NCI-H446 (cell line): ENCODE measurements around the gene DDX49.
"Not testable (repeated sequence)": the region's sequence is repeated elsewhere in the genome, so short reads cannot be mapped to it uniquely, and the experiment has no call there.

ENCODE experiments used
- DNase-seq, 2 experiments: peaks; one replicate each; lab custom pipeline; 2025; lab: John Stamatoyannopoulos, UW

DDX49 gene

DNA sequence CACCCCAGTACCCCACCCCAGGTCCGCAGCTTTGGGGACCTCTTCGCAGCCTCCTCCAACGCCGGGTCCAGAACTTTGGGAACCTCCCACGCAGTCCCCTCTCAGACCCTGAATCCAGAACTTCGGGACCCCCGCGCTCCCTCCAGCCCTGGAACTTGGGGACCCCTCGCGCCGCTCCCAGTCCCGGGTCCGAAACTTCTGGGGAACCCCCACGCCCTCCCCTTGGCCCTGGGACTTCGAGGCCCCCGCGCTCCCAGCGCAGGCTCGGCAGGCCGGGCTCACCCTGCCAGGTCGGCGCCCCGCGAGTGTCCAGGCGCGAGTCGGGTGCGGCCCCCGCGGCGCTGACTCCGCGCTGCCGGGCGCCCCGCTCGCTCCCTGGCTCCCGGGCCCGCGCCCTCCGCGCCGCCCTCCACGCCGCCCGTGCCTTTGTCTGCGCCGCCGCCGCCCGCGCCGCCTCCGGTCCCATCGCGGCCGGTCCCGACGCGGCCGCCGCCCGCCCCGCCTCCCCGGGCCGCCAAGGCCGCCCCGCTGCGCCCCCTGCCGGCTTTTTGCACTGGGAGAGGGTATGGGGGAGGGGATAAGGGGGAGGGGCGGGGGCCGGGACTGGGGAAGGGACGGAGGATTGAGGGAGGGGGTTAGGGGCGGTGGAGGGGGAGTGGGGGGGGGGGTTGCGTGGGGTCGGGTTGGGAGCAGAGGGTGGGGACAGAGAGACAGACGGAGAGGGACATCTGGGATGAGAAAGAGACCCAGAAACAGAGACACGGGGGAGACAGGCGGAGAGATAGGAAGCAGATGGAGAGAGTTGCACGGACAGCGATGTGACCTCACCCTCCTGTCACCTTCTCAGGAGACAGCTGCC is 21.5 kb downstream of the DDX49 start, which contains the start of gene HOMER3:
Gene HOMER3, minus strand, starts transcription at position 449 of the 859 bp plus-strand sequence. CDS start 2,235 bp downstream, outside the sequence.
- peak in 1 of 2 experiments; percentile 72 for DNase-seq

GRCh38 chr19:18941628-18942354 is 22.3 kb downstream of the DDX49 start:
- DNase-seq: no peak

DNA sequence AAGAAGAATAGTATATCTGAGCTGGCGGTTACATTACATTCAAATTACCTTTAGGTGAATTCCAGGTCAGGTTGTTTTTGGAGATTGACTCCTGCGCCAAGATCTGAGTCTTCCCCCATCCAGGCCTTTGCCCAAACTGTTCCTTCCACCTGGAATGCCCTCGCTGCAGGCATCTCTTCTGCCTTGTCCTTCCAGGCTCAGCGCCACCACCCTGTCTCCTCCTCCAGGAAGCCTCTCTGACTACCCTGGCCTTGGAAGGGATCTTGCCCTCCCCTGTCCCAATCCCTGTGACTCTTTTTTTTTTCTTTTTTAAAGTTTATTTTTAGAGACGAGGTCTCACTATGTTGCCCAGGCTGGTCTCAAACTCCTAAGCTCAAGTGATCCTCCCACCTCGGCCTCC is 23.2 kb downstream of the DDX49 start:
- DNase-seq: no peak

DNA sequence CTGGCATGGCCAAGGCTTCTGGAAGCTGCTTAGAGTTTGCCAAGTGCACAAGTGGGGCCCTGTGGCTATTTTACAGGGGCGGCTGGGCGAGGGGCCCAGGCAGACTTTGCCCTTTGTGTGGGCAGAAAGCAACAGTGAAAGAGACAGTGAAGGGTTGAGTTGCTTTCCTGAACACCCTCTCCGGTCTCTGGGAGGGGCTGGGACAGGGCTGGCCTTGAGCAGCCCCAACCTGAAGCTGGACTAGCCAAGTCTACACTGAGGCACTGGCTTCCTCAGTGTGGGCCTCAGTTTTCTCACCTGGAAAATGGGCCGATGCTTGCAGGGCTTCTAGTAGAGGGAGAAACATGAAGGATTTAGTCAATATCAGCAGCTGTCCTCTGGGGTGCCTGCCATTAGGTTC is 23.9 kb downstream of the DDX49 start:
- no peak for DNase-seq

- no peak for DNase-seq
These were observed 25.8 kb downstream of the DDX49 start for GRCh38 chr19:18945297-18945696.

DNA sequence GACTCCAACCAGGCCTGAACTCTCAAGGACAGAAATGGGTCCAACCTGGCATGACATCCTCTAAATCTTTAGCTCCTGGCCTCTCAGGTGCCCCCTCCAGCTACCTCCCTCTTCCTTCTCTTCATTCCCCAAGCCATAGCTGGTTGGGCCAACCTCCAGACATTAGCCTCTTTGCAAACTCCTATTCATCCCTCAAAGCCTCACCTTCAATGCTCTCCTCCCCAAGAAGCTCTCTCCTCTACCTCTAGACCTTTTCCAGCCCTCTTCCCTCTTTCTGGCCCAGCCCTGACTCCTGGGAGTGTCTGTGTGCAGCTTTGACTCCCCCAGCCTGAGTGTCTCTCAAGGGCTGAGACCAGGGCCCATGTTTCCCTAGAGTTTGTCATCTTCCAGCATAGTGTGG is 26.8 kb downstream of the DDX49 start:
- DNase-seq: no peak

DNA sequence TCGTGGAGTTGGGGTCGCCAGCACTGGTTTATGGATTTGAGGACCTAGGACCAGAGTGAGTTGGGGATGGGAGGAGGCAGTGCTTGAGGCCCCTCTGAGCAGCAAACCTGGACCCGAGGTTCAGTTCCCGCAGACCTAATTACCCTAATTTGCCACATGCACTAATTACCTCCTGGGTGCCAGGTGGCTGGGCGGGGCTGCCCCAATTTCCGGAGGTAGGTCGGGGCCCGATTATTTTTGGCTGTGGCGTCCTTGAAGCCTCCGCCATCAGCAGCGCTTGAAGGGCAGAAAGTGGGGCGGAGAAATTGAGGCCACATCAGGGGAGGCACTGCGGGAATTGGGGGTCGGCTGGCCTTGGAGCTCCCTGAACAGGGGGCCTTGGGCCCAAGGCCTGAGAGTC is 27.4 kb downstream of the DDX49 start:
- no peak for DNase-seq

DNA sequence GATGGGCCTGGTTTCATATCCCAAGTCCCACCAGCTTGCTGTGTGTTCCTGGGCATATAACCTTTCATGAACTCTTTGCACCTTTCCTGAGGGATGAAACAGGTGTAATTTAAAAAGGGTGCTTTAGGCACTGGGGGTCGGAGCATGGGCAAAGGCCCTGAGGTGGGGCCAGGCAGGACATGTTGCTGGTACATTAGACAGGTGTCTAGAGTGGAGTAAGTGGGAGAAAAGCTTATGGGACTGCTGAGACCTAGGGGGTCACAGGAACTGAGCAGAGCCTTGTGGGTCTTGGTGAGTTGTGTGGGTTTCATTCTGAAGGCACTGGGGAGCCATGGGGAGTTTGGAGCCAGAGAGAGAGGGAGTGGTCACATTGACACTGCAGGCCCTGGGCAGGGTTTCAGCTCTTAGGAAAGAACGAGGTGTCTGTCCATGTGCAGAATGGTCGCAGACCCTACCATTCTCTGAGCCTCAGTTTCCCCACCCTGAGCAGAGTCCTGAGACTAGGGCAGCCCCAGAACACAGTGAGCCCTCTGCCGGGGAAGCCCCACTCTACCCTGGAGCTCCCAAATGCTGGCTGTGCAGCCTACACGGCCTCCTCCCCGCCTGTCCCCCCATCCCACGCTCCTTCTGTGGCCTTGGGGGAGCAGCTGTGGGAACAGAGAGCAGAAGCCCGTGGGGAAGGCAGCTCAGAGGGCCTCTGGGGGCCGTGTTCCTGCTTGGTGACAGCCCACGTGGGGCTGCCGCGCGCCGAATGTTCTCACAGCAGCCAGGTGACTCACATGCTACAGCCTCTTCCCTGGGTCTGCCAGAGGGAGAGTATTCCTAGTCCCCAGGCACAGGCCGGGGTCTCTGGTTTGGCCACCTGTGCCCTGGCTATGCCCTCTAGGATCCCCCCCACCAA is 28.8 kb downstream of the DDX49 start:
- DNase-seq: no peak

DNA sequence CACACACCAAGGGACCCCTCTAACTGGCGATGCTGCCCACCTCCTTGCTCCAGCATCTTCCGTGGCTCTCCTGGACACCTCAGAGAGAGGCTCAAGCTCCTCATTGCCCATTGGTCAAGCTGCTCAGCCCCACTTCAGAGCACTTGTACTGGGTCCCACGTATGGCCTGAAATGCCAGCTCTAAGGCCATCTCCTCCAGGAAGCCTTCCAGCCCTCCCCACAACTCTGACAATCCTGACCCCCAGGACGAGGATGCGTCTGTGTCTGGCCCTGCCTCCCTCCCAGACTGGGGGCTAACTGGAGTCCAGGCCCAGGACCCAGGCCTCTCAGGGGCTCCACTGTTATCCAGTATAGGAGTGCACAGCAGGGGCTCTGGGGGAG is 29.5 kb downstream of the DDX49 start:
- DNase-seq: no peak

DNA sequence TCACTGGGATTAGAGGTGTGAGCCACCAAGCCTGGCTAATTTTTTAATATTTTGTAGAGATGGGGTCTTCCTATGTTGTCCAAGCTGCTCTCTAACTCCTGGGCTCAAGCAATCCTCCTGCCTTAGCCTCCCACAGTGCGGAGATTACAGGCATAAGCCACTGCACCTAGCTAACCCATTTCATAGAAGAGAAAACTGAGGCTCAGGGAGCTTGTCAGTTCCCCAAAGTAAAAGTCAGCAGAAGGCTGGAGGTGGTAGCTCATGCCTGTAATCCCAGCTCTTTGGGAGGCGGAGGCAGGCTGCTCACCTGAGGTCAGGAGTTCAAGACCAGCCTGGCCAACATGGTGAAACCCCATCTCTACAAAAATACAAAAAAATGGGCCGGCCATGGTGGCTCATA is 30.3 kb downstream of the DDX49 start:
- no peak for DNase-seq

DNA sequence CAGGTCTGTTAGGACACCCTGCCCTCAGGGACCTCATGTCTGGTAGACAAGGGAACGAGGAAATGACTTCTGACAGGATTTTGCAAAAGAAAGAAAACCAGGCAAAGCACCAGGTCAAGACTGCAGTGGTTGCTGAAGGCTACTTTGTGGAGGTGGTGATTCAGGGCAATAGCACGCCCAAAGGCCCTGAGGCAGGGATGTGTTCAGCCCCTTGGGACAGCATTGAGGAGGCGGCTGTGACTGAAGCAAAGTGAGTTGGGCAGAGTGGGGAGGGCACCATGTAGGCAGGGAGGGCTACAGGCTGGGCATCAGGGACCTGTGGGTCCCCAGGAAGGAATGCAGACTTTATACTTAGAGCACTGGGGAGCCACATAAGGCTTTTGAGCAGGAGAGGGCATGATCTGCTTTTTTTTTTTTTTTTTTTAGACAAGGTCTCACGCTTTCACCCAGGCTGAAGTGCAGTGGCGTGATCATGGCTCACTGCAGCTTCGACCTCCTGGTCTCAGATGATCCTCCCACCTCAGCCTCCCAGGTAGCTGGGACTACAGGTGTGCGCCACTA is 32.3 kb downstream of the DDX49 start:
- no peak for DNase-seq

DNA sequence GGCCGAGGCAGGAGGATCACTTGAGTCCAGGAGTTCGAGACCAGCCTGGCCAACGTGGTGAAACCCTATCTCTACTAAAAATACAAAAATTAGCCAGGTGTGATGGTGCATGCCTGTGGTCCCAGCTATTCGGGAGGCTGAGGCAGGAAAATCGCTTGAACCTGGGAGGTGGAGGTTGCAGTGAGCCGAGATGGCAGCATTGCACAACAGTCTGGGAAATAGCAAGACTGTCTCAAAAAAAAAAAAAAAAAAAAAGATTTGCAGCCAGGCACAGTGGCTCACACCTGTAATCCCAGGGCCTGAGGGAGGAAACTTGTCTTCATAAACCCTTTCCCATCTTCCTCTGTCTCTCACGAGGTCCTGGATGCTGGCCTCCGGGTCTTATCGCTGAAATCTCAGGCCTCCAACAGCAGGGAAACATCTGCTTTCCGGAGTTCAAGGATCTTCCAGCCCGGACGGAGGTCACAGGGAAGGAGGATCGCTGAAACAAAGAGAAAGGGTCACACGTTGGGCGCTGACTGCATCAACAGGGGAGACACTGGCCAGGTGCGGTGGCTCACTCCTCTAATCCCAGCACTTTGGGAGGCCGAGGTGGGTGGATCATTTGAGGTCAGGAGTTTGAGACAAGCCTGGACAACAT is 33.0 kb downstream of the DDX49 start:
- DNase-seq: not testable (repeated sequence)

DNA sequence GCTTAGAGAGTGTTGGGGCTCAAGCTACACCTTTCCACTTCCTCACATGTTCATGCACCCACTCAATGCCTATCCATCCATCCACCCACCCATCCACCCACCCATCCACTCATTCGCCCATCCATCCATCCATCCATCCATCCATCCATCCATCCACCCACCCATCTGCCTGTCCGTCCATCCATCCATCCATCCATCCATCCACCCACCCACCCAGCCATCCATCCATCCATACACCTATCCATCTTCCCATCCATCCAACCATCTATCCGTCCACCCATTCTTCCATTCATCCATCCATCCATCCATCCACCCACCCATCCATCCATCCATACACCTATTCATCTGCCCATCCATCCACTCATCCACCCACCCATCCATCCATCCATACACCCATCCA is 34.6 kb downstream of the DDX49 start:
- DNase-seq: no peak

- no peak for DNase-seq
These were observed 35.5 kb downstream of the DDX49 start for GRCh38 chr19:18955042-18955441.

- DNase-seq: no peak
These were observed 40.9 kb downstream of the DDX49 start for GRCh38 chr19:18960370-18960769.

DNA sequence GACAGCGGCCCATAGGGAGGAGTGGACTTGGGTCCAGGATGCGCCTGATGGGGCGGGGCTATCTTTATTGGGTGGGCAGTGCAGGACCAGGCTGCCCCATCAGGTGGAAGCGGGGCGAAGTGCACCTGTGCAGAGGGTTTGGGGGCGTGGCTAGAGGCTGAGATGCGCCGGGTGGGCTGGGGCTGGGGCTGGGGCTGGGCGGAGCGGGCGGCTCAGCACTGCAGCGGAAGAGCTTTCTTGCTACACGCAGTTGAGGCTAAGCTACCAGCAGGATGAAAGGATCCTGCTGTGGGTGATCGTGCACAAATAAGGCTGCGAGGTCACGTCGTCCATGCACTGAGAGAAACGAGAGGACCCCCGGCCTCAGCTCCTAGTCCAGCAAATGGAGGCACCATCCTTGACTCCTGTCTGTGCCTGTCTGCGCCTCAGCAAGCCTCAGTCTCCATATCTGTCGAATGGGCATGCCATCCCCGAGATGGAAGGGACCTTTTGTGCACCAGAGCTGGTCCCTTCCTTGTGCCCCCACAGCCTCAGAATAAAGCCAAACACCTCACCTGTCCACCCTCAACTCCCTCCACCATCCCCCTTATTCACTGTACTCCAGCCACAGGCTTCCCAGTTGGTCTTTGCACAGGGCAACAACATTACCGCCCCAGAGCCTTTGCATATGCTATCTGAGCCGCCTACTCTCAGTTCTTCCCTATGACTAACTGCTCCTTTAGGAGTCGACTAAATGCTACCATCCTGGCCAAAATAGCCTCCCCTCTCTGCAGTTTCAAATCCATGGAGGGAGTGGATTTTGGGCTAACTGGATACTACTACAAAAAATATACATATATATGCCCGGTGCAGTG is 42.5 kb downstream of the DDX49 start:
- DNase-seq: no peak

DNA sequence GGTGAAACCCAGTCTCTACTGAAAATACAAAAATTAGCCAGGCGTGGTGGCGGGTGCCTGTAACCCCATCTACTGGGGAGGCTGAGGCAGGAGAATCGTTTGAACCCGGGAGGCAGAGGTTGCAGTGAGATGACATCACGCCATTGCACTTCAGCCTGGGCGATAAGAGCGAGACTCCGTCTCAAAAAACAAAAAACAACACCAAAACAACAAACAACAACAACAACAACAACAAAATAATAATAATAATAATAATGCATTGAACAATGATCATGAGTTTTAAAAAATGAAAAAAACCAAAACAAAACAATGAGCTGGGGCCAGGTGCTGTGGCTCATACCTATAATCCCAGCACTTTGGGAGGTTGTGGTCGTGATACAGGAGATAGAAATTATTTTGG is 44.6 kb downstream of the DDX49 start:
- no peak for DNase-seq

DNA sequence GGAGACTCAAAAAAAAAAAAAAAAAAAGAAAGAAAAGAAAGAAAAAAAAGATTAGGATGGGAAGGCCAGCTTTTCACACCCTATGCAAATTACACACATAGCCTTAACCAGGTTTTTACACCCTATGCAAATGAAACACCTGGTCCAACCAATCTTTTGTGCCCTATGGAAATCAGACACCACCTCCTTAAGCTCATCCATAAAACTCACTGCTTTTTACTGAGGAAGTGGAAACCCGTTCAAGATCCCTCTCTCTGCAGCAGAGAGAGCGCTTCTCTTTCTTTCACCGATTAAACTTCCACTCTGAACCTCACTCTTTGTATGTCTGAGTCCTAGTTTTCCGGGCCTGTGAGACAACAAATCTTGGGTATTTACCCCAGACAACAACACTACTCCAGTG is 46.8 kb downstream of the DDX49 start:
- DNase-seq: no peak

- DNase-seq: no peak
These were observed 48.0 kb downstream of the DDX49 start for GRCh38 chr19:18967358-18968146.
